Keratinocyte (primary cell): ENCODE measurements around the gene P4HA1. TPM values are rescaled to one million over a fixed set of nuclear protein-coding genes. Genes with fewer than 3 reads are reported as not detected.
"Not testable (repeated sequence)": the region's sequence is repeated elsewhere in the genome, so short reads cannot be mapped to it uniquely, and the experiment has no call there.

Source experiments
- DNase-seq: peaks from one replicate; pipeline ENCODE4 v3.0.0-alpha.2; 2011; ENCODE audit warnings: low read depth, missing footprints, low spot score
- FAIRE-seq: peaks from 2 replicates; lab custom pipeline; 2011; peaks lifted over from hg19 to GRCh38; lab: Jason Lieb, UNC
- H2AFZ ChIP-seq: 2 replicates; pipeline ENCODE4 v1.6.0; 2012; ENCODE audit warnings: low read length, control low read depth, inconsistent platforms; ENCODE audit not compliant: control insufficient read depth
- H3K27ac ChIP-seq: 2 replicates; pipeline ENCODE4 v1.5.1; 2011; ENCODE audit warnings: low read length; ENCODE audit not compliant: control insufficient read depth, insufficient read depth
- H3K27me3 ChIP-seq: 3 replicates; pipeline ENCODE4 v1.6.0; 2011; ENCODE audit warnings: low read length; ENCODE audit not compliant: control insufficient read depth, insufficient read depth; ENCODE audit errors: extremely low read depth
- H3K36me3 ChIP-seq, 2 experiments: 2 replicates in 1 of 2; 3 replicates in 1 of 2; pipeline ENCODE4 v1.5.1; 2011; ENCODE audit warnings: low read length in 2 of 2, mild to moderate bottlenecking in 1 of 2; ENCODE audit not compliant: control insufficient read depth in 2 of 2, insufficient read depth in 2 of 2; ENCODE audit errors: extremely low read depth in 1 of 2
- H3K4me1 ChIP-seq: 3 replicates; pipeline ENCODE4 v1.5.1; 2011; ENCODE audit warnings: low read length; ENCODE audit not compliant: control insufficient read depth, insufficient read depth; ENCODE audit errors: extremely low read depth
- H3K4me2 ChIP-seq: 3 replicates; pipeline ENCODE4 v1.6.0; 2011; ENCODE audit warnings: low read depth, low read length; ENCODE audit not compliant: control insufficient read depth, insufficient read depth; ENCODE audit errors: extremely low read depth
- H3K4me3 ChIP-seq, 3 experiments: fragments of 200-600 bp in 1 of 3; sonication (generic) in 1 of 3; 2 replicates in 2 of 3; 3 replicates in 1 of 3; pipeline ENCODE4 v1.5.1; 2011 to 2016; ENCODE audit warnings: low read length in 3 of 3, mild to moderate bottlenecking in 3 of 3, control low read depth in 2 of 3, inconsistent platforms in 1 of 3, low read depth in 1 of 3, mixed read lengths in 1 of 3, mixed run types in 1 of 3, moderate library complexity in 1 of 3; ENCODE audit not compliant: control insufficient read depth in 2 of 3, insufficient read depth in 2 of 3; ENCODE audit errors: extremely low read depth in 1 of 3
- H3K79me2 ChIP-seq: 2 replicates; pipeline ENCODE4 v1.6.0; 2012; ENCODE audit warnings: low read length; ENCODE audit not compliant: control insufficient read depth, insufficient read depth
- H3K9ac ChIP-seq: 3 replicates; pipeline ENCODE4 v1.6.0; 2011; ENCODE audit warnings: low read length; ENCODE audit not compliant: control insufficient read depth, insufficient read depth; ENCODE audit errors: extremely low read depth
- H3K9me1 ChIP-seq: 3 replicates; pipeline ENCODE4 v1.6.0; 2011; ENCODE audit warnings: low read length; ENCODE audit not compliant: control insufficient read depth, insufficient read depth; ENCODE audit errors: extremely low read depth
- H3K9me3 ChIP-seq: 2 replicates; pipeline ENCODE4 v1.5.1; 2012; ENCODE audit warnings: low read depth, low read length; ENCODE audit not compliant: control insufficient read depth
- H4K20me1 ChIP-seq: 3 replicates; pipeline ENCODE4 v1.6.0; 2011; ENCODE audit warnings: low read length; ENCODE audit not compliant: control insufficient read depth, insufficient read depth; ENCODE audit errors: extremely low read depth
- EZH2 ChIP-seq: IDR thresholded peaks from one replicate; pipeline ENCODE4 v1.6.1; 2012; ENCODE audit warnings: inconsistent platforms, mild to moderate bottlenecking, low read length, moderate library complexity
- dilution Hi-C: fragments of 300-500 bp; cut with MboI; formaldehyde crosslinking; loops from one replicate; pipeline ENCODE4 v1.7.0; 2020; ENCODE audit warnings: low sequenced_read_pairs; ENCODE audit not compliant: extremely low pct_ligation_motif_present
- polyA plus RNA-seq, 5 experiments: library from polyadenylated mRNA; depleted of rRNA in 3 of 5; stranded (reverse) in 3 of 5; stranded (forward) in 1 of 5; unstranded in 1 of 5; fragments of >200 nt; gene quantifications; 1 replicate in 1 of 5; 2 replicates in 3 of 5; 3 replicates in 1 of 5; pipeline versions ENCODE4 v1.2.1 to v1.2.3, GENCODE V29; 2011 to 2012; ENCODE audit warnings: missing spikeins in 2 of 5, low read depth in 1 of 5, low replicate concordance in 1 of 5
- TF ChIP-seq, protein P1 (sequence below), 3 experiments: IDR thresholded peaks in 1 of 3; conservative IDR thresholded peaks in 1 of 3; optimal IDR thresholded peaks in 1 of 3; 2 replicates in 2 of 3; 3 replicates in 1 of 3; pipeline versions ENCODE3 to v1.5.1; 2011; ENCODE audit warnings: low read length in 3 of 3, mild to moderate bottlenecking in 3 of 3, moderate library complexity in 2 of 3, control low read depth in 1 of 3, inconsistent platforms in 1 of 3; ENCODE audit not compliant: insufficient read depth in 2 of 3; ENCODE audit errors: extremely low read depth in 1 of 3

The P4HA1 gene
- polyA plus RNA-seq, 1 donor (not counting 4 experiments of a cell fraction or from before 2014, with no cell fraction given): 67.4 TPM

DNA sequence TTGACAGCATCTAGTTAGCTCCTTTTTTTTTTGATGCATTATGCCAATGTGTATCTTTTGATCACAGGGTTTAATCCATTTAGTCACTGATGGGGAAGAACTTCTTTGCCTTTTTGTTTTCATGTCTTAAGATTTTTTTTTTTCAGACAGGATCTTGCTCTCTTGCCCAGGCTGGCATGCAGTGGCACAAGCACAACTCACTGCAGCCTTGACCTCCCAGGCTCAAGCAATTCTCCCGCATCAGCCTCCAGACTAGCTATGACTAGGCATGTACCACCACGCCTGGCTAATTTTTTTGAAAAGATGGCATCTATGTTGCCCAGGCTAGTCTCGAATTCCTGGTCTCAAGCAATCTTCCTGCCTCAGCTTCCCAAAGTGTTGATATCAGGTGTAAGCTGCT, 95.7 kb downstream of the P4HA1 start:
- H3K4me3 ChIP-seq: no peak overlapping the region
- H3K9me3 ChIP-seq: no peaks in the 10 kb centered on the region
- H4K20me1 ChIP-seq: no peaks in the 10 kb centered on the region
- H3K9me1 ChIP-seq: no peaks in the 10 kb centered on the region
- FAIRE-seq (no peak), DNase-seq (no peak)
- no peaks in the 10 kb centered on the region for H3K27me3 ChIP-seq
- no peak for TF ChIP-seq EZH2
- TF ChIP-seq, protein P1, sequence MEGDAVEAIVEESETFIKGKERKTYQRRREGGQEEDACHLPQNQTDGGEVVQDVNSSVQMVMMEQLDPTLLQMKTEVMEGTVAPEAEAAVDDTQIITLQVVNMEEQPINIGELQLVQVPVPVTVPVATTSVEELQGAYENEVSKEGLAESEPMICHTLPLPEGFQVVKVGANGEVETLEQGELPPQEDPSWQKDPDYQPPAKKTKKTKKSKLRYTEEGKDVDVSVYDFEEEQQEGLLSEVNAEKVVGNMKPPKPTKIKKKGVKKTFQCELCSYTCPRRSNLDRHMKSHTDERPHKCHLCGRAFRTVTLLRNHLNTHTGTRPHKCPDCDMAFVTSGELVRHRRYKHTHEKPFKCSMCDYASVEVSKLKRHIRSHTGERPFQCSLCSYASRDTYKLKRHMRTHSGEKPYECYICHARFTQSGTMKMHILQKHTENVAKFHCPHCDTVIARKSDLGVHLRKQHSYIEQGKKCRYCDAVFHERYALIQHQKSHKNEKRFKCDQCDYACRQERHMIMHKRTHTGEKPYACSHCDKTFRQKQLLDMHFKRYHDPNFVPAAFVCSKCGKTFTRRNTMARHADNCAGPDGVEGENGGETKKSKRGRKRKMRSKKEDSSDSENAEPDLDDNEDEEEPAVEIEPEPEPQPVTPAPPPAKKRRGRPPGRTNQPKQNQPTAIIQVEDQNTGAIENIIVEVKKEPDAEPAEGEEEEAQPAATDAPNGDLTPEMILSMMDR (optimal IDR thresholded peaks at IDR 0.05 in 1 of 3, IDR thresholded peaks at IDR 0.05 in 1 of 3, conservative IDR thresholded peaks at IDR 0.05 in 1 of 3; ENCODE audit: extremely low read depth in 1 of 3, insufficient read depth in 2 of 3, low read length in 3 of 3): no peak
- H3K4me2 ChIP-seq: no peak overlapping the region
- no peaks in the 10 kb centered on the region for H3K79me2 ChIP-seq
- no peaks in the 10 kb centered on the region for H3K4me1 ChIP-seq
- no peak overlapping the region for H3K27ac ChIP-seq
- H2AFZ ChIP-seq: no peak overlapping the region
- H3K36me3 ChIP-seq: peaks cover 4 to 9% of the 10 kb centered on the region in 2 experiments
- no peak overlapping the region for H3K9ac ChIP-seq
- dilution Hi-C loops: no loop called here

DNA sequence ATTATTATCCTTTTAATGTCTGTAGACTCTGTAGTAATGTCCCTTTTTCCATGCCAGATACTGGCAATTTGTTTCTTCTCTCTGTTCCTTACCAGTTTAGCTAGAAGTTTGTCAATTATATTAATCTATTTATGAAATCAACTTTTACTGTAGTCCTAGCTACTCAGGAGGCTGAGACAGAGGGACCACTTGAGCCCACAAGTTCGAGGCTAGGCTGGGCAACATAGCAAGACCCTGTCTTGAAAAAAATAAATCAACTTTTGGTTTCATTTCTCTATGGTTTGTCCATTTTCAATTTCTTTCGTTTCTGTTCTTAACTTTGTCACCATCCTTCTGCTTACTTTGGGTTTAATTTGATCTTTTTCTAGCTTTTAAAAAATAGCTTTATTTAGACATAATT, 99.6 kb downstream of the P4HA1 start:
- no peak for DNase-seq

DNA sequence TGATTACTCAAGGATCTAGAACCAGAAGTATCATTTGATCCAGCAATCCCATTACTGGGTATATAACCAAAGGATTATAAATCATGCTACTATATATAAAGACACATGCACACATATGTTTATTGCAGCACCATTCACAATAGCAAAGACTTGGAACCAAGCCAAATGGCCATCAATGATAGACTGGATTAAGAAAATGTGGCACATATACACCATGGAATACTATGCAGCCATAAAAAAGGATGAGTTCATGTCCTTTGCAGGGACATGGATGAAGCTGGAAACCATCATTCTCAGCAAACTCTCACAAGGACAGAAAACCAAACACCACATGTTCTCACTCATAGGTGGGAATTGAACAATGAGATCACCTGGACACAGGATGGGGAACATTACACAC, 101.2 kb downstream of the P4HA1 start:
- H3K4me3 ChIP-seq, H3K4me1 ChIP-seq, H3K36me3 ChIP-seq, H3K9me1 ChIP-seq, H4K20me1 ChIP-seq, H3K27me3 ChIP-seq, dilution Hi-C loops, FAIRE-seq, H3K27ac ChIP-seq, H3K9ac ChIP-seq, DNase-seq, H3K9me3 ChIP-seq, H2AFZ ChIP-seq, H3K79me2 ChIP-seq, H3K4me2 ChIP-seq: not testable (repeated sequence)

More for the DNA sequence above, 99.6 kb downstream of the P4HA1 start:
- dilution Hi-C loops: no loop called here
- no peaks in the 10 kb centered on the region for H4K20me1 ChIP-seq
- H3K4me3 ChIP-seq: no peak overlapping the region
- no peak overlapping the region for H3K27ac ChIP-seq
- peaks cover 0 to 5% of the 10 kb centered on the region in 2 experiments for H3K36me3 ChIP-seq
- H3K4me2 ChIP-seq: no peak overlapping the region
- no peaks in the 10 kb centered on the region for H3K9me3 ChIP-seq
- no peak for FAIRE-seq
- no peaks in the 10 kb centered on the region for H3K79me2 ChIP-seq
- no peak overlapping the region for H2AFZ ChIP-seq
- H3K9ac ChIP-seq: no peak overlapping the region
- H3K27me3 ChIP-seq: no peaks in the 10 kb centered on the region
- no peak for TF ChIP-seq EZH2
- TF ChIP-seq, protein P1 (optimal IDR thresholded peaks at IDR 0.05 in 1 of 3, IDR thresholded peaks at IDR 0.05 in 1 of 3, conservative IDR thresholded peaks at IDR 0.05 in 1 of 3; ENCODE audit: extremely low read depth in 1 of 3, insufficient read depth in 2 of 3, low read length in 3 of 3): no peak
- no peaks in the 10 kb centered on the region for H3K9me1 ChIP-seq
- no peaks in the 10 kb centered on the region for H3K4me1 ChIP-seq

DNA sequence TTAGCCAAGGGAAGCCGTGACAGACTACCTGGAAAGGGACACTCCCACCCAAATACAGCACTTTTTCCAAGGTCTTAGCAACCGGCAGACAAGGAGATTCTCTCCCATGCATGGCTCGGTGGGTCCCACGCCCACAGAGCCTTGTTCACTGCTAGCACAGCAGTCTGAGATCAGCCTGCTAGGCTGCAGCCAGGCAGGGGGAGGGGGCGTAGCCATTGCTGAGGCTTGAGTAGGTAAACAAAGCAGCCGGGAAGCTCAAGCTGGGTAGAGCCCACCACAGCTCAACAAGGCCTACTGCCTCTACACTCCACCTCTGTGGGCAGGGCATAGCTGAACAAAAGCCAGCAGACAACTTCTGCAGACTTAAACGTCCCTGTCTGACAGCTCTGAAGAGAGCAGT, 106.9 kb downstream of the P4HA1 start:
- H3K4me2 ChIP-seq, H3K27ac ChIP-seq, H3K4me1 ChIP-seq, H3K36me3 ChIP-seq, H3K9me3 ChIP-seq, H3K79me2 ChIP-seq, H3K4me3 ChIP-seq, H3K27me3 ChIP-seq, H3K9me1 ChIP-seq, dilution Hi-C loops, H4K20me1 ChIP-seq, DNase-seq, H3K9ac ChIP-seq, H2AFZ ChIP-seq, FAIRE-seq: not testable (repeated sequence)
